Measurements from ENCODE around the gene SUSD1.

DNA sequence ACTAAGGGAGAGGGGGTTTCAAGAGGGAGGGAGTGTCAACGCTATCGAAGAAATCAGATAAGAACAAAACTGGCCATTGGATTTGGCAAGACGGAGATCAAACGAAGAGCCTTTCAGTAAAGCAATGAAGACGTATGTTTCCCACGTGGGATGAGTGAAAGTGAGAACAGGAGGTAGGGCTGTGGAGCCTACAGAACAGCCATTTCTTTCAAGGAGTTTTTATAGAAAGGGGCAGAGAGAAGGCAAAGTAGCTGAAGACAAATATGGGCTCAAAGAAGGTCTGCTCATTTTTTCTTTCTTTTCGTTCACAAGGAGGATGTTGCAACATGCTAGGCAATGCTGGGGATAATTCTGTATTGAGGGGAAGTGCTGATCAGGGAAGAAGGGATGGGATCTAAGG is 98.3 kb downstream of the SUSD1 start:
- TF ChIP-seq, protein P1, sequence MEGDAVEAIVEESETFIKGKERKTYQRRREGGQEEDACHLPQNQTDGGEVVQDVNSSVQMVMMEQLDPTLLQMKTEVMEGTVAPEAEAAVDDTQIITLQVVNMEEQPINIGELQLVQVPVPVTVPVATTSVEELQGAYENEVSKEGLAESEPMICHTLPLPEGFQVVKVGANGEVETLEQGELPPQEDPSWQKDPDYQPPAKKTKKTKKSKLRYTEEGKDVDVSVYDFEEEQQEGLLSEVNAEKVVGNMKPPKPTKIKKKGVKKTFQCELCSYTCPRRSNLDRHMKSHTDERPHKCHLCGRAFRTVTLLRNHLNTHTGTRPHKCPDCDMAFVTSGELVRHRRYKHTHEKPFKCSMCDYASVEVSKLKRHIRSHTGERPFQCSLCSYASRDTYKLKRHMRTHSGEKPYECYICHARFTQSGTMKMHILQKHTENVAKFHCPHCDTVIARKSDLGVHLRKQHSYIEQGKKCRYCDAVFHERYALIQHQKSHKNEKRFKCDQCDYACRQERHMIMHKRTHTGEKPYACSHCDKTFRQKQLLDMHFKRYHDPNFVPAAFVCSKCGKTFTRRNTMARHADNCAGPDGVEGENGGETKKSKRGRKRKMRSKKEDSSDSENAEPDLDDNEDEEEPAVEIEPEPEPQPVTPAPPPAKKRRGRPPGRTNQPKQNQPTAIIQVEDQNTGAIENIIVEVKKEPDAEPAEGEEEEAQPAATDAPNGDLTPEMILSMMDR (IDR thresholded peaks at IDR 0.05) = no peak
- TF ChIP-seq EZH2 (IDR thresholded peaks at IDR 0.05; ENCODE audit: borderline replicate concordance, insufficient read depth, low read depth, low read length, poor library complexity, severe bottlenecking) = no peak

Data from B cell (primary cell).